KMS-11 (cell line): ENCODE measurements around the gene TMEM134.

Source experiments
- H2AFZ ChIP-seq: fragments of 200-600 bp; sonication (generic); 2 replicates; pipeline ENCODE4 v1.6.1; 2016; ENCODE audit warnings: antibody characterized with exemption, mixed run types, low read depth
- H3K27ac ChIP-seq: fragments of 200-600 bp; sonication (generic); 2 replicates; pipeline ENCODE4 v1.6.1; 2016; ENCODE audit warnings: mild to moderate bottlenecking, mixed run types
- H3K27me3 ChIP-seq: fragments of 200-600 bp; sonication (generic); 2 replicates; pipeline ENCODE4 v1.6.1; 2017; ENCODE audit warnings: mild to moderate bottlenecking, low read depth, mixed run types, moderate library complexity; ENCODE audit not compliant: insufficient read depth
- H3K36me3 ChIP-seq: fragments of 200-600 bp; sonication (generic); 2 replicates; pipeline ENCODE4 v1.6.1; 2017; ENCODE audit warnings: mild to moderate bottlenecking, mixed run types; ENCODE audit not compliant: insufficient read depth
- H3K4me1 ChIP-seq: fragments of 200-600 bp; sonication (generic); 2 replicates; pipeline ENCODE4 v1.6.1; 2016; ENCODE audit warnings: mild to moderate bottlenecking, low read depth, mixed run types; ENCODE audit not compliant: poor library complexity, severe bottlenecking
- H3K4me2 ChIP-seq: fragments of 200-600 bp; sonication (generic); 2 replicates; pipeline ENCODE4 v1.7.0; 2016; ENCODE audit warnings: mild to moderate bottlenecking, mixed run types
- H3K4me3 ChIP-seq: fragments of 200-600 bp; sonication (generic); IDR thresholded peaks from 2 replicates; pipeline ENCODE4 v1.6.1; 2017; ENCODE audit warnings: low read depth, low read length, mixed read lengths; ENCODE audit not compliant: insufficient read depth
- H3K79me2 ChIP-seq: fragments of 200-600 bp; sonication (generic); 2 replicates; pipeline ENCODE4 v1.6.1; 2016; ENCODE audit warnings: low read depth, mixed run types; ENCODE audit not compliant: insufficient read depth
- H3K9ac ChIP-seq: fragments of 200-600 bp; sonication (generic); 2 replicates; pipeline ENCODE4 v1.6.1; 2016; ENCODE audit warnings: mild to moderate bottlenecking, mixed run types
- H4K20me1 ChIP-seq: fragments of 200-600 bp; sonication (generic); 2 replicates; pipeline ENCODE4 v1.6.1; 2016; ENCODE audit warnings: mild to moderate bottlenecking, mixed run types; ENCODE audit not compliant: insufficient read depth
- TF ChIP-seq, protein P1 (sequence below): fragments of 200-600 bp; sonication (generic); conservative IDR thresholded peaks from 2 replicates; pipeline ENCODE4 v1.6.1; 2017; ENCODE audit warnings: low read depth, mild to moderate bottlenecking, antibody characterized with exemption, low read length, moderate library complexity, mixed read lengths

TMEM134 gene

GRCh38 chr11:67441098-67441563, 27.9 kb downstream of the TMEM134 start:
- Histone ChIP-seq H3K27ac (no peak overlapping the region), H3K36me3 (no peaks in the 10 kb centered on the region)

GRCh38 chr11:67440229-67441097, 28.6 kb downstream of the TMEM134 start:
- H3K9ac ChIP-seq: no peak overlapping the region
- no peaks in the 10 kb centered on the region for H3K4me1 ChIP-seq

More at GRCh38 chr11:67441098-67441563, 27.9 kb downstream of the TMEM134 start:
- Histone ChIP-seq H3K27me3 (peaks cover 11% of the 10 kb centered on the region), H3K4me2 (no peak overlapping the region), H3K4me1 (no peaks in the 10 kb centered on the region), H4K20me1 (no peaks in the 10 kb centered on the region), H3K9ac (no peak overlapping the region), H3K79me2 (no peaks in the 10 kb centered on the region), H3K4me3 (no peak overlapping the region), H2AFZ (no peak overlapping the region)
- TF ChIP-seq, protein P1, sequence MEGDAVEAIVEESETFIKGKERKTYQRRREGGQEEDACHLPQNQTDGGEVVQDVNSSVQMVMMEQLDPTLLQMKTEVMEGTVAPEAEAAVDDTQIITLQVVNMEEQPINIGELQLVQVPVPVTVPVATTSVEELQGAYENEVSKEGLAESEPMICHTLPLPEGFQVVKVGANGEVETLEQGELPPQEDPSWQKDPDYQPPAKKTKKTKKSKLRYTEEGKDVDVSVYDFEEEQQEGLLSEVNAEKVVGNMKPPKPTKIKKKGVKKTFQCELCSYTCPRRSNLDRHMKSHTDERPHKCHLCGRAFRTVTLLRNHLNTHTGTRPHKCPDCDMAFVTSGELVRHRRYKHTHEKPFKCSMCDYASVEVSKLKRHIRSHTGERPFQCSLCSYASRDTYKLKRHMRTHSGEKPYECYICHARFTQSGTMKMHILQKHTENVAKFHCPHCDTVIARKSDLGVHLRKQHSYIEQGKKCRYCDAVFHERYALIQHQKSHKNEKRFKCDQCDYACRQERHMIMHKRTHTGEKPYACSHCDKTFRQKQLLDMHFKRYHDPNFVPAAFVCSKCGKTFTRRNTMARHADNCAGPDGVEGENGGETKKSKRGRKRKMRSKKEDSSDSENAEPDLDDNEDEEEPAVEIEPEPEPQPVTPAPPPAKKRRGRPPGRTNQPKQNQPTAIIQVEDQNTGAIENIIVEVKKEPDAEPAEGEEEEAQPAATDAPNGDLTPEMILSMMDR: no peak

DNA sequence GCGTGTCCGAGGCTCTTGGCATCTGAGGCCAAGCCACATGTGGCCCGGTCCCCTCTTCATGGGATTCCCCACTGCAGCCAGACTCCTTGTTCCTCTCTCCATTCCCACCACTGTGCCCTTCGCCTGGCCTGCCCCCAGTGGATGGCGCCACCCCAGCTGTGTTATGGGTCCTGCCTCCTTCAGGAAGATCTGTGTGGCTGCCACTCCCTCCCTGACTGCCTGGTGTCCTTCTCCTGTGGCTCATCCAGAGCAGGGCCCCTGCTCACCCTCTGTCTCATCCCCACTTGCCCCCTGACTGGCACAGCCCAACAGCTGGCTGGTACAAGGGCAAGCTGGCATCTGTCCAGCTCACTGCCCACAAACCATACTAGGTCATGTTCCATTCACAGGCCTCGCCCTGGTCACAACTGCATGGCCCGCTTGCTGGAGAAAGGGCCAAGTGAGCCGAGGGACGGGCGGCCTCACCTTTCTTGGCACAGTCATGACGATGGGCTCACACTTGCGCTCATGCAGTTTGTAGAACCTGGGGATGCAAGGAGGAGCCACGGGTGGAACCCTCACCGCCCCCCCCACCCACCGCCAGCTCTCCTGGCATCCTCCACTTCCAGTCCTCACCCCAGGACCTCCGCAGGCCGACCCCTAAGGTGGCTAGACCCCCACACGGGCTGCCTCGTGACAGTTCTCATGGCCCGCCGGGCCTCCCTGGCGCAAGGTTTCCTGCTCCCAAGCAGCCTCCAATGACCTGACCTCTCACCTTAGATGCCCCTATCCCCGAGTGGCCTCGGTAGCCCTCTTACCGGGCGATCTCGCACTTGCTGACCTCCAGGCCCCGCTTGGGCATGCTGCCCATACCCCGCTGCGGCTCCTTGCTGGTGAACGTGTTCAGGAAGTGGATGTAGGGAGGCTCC, 29.5 kb downstream of the TMEM134 start:
- no peak overlapping the region for H3K27ac ChIP-seq
- H3K4me3 ChIP-seq: no peak overlapping the region
- H3K36me3 ChIP-seq: no peaks in the 10 kb centered on the region
- H4K20me1 ChIP-seq: no peaks in the 10 kb centered on the region
- H3K27me3 ChIP-seq: no peaks in the 10 kb centered on the region
- H3K9ac ChIP-seq: no peak overlapping the region
- H2AFZ ChIP-seq: no peak overlapping the region
- no peak overlapping the region for H3K4me2 ChIP-seq
- TF ChIP-seq, protein P1: no peak
- no peaks in the 10 kb centered on the region for H3K4me1 ChIP-seq
- no peaks in the 10 kb centered on the region for H3K79me2 ChIP-seq

More at GRCh38 chr11:67440229-67441097, 28.6 kb downstream of the TMEM134 start:
- H3K79me2 ChIP-seq: no peaks in the 10 kb centered on the region
- H3K4me2 ChIP-seq: no peak overlapping the region
- H2AFZ ChIP-seq: no peak overlapping the region
- no peak overlapping the region for H3K27ac ChIP-seq
- H3K4me3 ChIP-seq: no peak overlapping the region
- H3K27me3 ChIP-seq: peaks cover 5% of the 10 kb centered on the region; the same call in 1 of the 2 replicates
- H4K20me1 ChIP-seq: no peaks in the 10 kb centered on the region
- TF ChIP-seq, protein P1: no peak
- H3K36me3 ChIP-seq: no peaks in the 10 kb centered on the region

DNA sequence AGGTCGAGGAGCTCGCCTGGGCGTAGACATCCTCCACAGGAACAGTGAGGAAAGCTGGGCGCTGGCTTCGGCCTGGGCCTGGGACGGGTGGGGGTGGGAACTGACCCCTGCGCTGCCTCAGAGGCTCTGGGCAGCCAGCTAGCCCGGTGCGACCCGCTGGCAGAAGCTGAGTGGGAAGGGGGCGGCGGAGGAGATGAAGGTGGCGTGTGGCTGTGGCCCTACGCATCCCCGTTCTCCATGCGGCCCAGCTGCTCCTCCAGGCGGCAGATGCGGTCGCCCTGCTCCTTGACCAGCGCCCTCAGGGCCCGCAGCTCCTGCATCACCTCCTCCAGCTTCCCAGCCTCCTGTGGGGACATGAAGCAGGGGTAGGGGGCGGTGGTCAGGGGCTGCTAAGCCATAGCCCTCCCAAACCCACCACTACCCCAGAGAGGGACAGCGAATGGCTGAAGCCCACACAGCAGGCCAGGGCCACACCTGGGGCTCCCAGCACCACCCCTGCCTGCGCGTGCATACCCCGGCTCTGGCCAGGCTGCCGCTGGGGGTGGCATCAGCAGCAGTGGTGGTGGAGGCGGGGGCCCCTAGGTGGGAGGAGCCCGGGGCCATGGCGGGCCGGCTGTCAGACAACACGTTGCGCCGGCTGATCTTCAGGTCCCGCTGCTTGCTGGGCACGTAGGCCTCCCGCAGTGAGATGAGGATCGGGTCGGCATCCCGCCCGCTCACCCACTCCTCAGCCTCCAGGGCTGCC, 30.7 kb downstream of the TMEM134 start:
- no peaks in the 10 kb centered on the region for H3K4me1 ChIP-seq
- no peak overlapping the region for H3K27ac ChIP-seq
- no peak overlapping the region for H3K9ac ChIP-seq
- no peaks in the 10 kb centered on the region for H4K20me1 ChIP-seq
- no peak overlapping the region for H3K4me3 ChIP-seq
- no peaks in the 10 kb centered on the region for H3K36me3 ChIP-seq
- no peaks in the 10 kb centered on the region for H3K79me2 ChIP-seq
- TF ChIP-seq, protein P1: no peak
- H2AFZ ChIP-seq: no peak overlapping the region
- H3K27me3 ChIP-seq: no peaks in the 10 kb centered on the region
- H3K4me2 ChIP-seq: no peak overlapping the region
